ENCODE results near the gene C22orf23. TPM values are rescaled to one million over a fixed set of nuclear protein-coding genes. Genes with fewer than 3 reads are reported as not detected.

Gene C22orf23
- total and polyA plus RNA-seq, 2 of the 13 experiments (the other 11 are each of a cell fraction or from before 2014, with no cell fraction given): 0.21 to 0.24 TPM

DNA sequence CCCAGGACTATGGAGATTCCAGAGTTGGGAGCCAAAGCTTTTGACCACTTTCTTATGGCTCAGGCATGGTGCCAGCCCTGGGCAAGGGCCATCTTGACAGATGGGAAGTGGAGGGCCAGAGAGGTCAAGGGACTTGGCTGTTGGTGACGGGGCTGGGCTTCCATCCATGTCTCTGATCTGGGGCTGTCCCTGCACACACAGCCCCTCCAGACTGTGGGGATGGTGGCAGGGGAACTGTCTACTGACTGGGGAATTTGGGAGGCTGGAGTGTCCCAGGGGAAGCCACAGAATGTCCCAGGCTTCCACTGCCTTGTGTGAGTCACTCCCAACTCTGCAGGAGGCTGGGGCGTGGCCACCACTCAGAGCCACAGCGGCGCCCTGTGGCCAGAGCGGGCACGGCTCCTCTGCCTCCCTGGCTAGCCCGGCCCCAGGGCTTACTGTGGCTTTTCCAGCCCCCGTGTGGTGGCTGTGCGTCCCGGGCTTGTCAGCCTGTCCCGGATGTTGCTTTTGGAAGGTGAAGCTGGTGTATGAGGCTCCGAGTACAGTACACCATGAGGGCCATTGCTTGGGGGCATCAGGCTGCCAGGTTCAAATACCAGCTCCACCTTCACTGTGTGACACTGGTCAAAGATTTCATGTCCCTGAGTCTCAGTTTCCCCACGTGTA lies 19.6 kb downstream of the C22orf23 start (continued):
- TF ChIP-seq NONO (IDR thresholded peaks at IDR 0.05) (no peak), NONO (CRISPR knock-in tag; conservative IDR thresholded peaks at IDR 0.05) (peak; percentile 68), AHR (CRISPR knock-in tag; IDR thresholded peaks at IDR 0.05) (0 out of 2 replicates have a peak, but pooled peaks have one; percentile 57), ZNF678 (CRISPR knock-in tag; IDR thresholded peaks at IDR 0.05) (no peak), ARID5B (CRISPR knock-in tag; IDR thresholded peaks at IDR 0.05) (peak; percentile 38; the same call in 1 of the 2 replicates), ZNF232 (CRISPR knock-in tag; IDR thresholded peaks at IDR 0.05; ENCODE audit: borderline replicate concordance) (peak; percentile 47; the same call in 1 of the 2 replicates), ZNF333 (CRISPR knock-in tag; IDR thresholded peaks at IDR 0.05; ENCODE audit: borderline replicate concordance) (no peak), NFE2L2 (IDR thresholded peaks at IDR 0.05; ENCODE audit: low read length) (no peak), CBX5 (CRISPR knock-in tag; IDR thresholded peaks at IDR 0.05; ENCODE audit: borderline replicate concordance) (peak; percentile 51; the same call in 1 of the 2 replicates), ZNF644 (CRISPR knock-in tag; IDR thresholded peaks at IDR 0.05; ENCODE audit: low read depth) (no peak), ELF1 (CRISPR knock-in tag; IDR thresholded peaks at IDR 0.05) (peak; percentile 39; the same call in 1 of the 2 replicates), SNRNP70 (IDR thresholded peaks at IDR 0.05; ENCODE audit: low read depth, low read length) (no peak), SOX13 (IDR thresholded peaks at IDR 0.05) (no peak), SOX13 (CRISPR knock-in tag; conservative IDR thresholded peaks at IDR 0.05 in 1 of 2, IDR thresholded peaks at IDR 0.05 in 1 of 2) (peak in 1 of 2 experiments; percentile 51; a peak in 1 of 4 replicates), MXD4 (CRISPR knock-in tag; IDR thresholded peaks at IDR 0.05) (0 out of 2 replicates have a peak, but pooled peaks have one; percentile 55), HBP1 (CRISPR knock-in tag; IDR thresholded peaks at IDR 0.05; ENCODE audit: low read depth) (peak; percentile 46; the same call in 1 of the 2 replicates), MAFK (conservative IDR thresholded peaks at IDR 0.05 in 1 of 2, IDR thresholded peaks at IDR 0.05 in 1 of 2; ENCODE audit: low read length in 2 of 2) (no peak), RAD21 (CRISPR knock-in tag; IDR thresholded peaks at IDR 0.05) (peak; percentile 96), SNAPC2 (CRISPR knock-in tag; IDR thresholded peaks at IDR 0.05) (no peak), AGO1 (IDR thresholded peaks at IDR 0.05; ENCODE audit: low read depth, low read length, poor library complexity, severe bottlenecking) (peak; percentile 38), ZIK1 (CRISPR knock-in tag; IDR thresholded peaks at IDR 0.05; ENCODE audit: borderline replicate concordance, low read depth) (no peak), NR3C1 (CRISPR knock-in tag; IDR thresholded peaks at IDR 0.05) (no peak)
- TF ChIP-seq, protein P1, sequence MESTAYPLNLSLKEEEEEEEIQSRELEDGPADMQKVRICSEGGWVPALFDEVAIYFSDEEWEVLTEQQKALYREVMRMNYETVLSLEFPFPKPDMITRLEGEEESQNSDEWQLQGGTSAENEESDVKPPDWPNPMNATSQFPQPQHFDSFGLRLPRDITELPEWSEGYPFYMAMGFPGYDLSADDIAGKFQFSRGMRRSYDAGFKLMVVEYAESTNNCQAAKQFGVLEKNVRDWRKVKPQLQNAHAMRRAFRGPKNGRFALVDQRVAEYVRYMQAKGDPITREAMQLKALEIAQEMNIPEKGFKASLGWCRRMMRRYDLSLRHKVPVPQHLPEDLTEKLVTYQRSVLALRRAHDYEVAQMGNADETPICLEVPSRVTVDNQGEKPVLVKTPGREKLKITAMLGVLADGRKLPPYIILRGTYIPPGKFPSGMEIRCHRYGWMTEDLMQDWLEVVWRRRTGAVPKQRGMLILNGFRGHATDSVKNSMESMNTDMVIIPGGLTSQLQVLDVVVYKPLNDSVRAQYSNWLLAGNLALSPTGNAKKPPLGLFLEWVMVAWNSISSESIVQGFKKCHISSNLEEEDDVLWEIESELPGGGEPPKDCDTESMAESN (CRISPR knock-in tag; conservative IDR thresholded peaks at IDR 0.05): peak; percentile 71; the same call in 1 of the 2 replicates

All from HepG2 (cell line).